CD4-positive, alpha-beta T cell treated with Interleukin-6 at 100 ng/mL for 8 hours (primary cell): ENCODE results near the gene DNAJC10.
"Not testable (repeated sequence)": the region's sequence is repeated elsewhere in the genome, so short reads cannot be mapped to it uniquely, and the experiment has no call there.

Experiments
- DNase-seq: peaks from one replicate; pipeline ENCODE4 v3.0.0-alpha.2; 2020; ENCODE audit warnings: mixed read lengths, low spot score

The DNAJC10 gene

DNA sequence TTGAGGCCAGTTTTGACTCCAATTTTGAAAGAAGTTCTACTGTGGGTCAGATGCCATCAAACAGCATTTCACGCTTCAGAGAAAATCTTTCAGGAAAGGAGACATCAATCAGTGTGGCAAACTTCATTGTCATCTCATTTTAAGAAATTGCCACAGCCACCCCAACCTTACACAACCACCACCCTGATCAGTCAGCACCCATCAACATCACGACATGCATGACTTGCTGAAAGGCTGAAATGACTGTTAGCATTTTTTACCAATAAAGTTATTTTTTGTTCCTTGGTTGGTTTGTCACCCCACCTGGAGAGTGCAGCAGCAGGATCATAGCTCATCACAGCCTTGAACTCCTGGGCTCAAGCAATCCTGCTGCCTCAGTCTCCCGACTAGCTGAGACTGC, 10.4 kb downstream of the DNAJC10 start:
- DNase-seq = no peak

DNA sequence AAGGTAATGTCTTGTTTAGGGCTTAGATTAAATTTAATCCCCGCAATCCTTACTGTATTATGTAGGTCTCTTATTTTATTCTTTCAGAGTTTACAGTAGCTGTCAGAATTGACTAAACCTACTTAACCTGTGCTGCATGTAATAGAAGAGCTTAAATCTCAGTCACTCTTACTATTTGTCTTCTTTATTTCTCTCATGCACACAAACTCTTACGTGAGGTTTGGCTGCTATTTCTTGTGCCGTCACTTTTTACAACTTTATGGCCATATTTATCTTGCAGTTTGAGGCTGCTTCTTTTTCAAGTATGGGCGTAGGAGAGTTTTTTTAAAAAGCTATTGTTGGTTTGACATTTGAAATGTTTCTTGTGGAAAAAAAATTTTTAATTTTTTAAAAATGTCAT, 12.0 kb downstream of the DNAJC10 start:
- no peak for DNase-seq

DNA sequence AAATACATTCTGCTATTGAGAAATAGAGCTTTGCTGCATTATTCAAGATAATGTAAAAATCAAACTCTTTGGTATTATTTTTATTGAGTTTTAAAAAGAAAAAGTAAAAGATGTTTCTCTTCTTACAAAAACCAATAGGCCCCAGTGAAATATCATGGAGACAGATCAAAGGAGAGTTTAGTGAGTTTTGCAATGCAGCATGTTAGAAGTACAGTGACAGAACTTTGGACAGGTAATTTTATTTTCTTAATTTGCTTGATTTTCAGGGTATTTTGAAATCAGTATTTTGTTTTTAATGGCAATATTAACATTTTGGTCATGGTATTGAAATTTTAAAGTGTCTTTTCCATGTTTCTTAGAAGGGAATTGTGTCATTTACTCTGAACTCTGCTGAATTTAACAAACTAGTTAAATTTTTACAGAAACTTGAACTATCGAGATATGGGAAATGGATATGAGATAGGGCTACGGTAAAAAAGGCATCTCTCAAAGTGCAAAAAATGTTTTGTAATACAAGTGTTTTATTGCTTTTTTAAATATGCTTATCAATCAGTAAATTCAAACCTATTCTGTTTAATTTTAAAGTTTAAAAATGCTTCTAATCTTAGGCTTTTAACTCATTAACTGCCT, 13.8 kb downstream of the DNAJC10 start:
- no peak for DNase-seq

DNA sequence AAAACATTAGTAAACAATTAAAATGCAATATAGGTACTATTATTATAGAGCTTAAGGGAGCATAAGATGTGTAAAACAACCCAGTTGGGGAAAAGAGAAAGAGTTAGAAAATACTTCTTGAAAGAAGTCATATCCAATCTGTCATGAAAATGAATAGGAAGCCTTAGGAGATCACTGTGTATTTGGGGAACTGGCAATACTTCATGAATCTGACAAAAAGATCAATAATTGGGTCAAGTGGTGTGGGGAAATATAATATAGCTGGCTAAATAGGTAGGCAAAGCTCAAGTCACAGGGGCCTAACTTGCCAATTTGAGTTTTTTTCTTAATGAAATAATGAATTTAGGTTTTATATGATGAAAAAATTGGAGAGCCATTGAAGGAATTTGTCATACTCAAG, 14.4 kb downstream of the DNAJC10 start:
- DNase-seq = no peak

DNA sequence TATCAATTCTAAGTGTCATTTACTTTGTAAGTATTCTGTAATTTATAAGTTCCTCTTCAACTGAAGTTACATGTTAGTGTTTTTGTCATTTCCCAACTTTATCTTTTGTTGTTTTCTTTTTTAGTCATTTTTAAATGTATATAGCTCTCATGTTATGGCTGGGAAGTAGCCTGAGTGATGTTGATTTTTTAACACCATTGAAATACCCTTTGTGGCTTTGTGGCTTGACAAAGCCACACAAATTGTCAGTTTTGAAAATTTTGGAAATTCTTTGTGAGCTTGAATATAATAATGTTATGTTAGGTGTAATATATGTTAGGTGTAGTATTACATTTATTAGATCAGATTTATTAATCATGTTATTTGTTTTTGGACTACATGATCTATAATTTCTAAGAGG, 16.7 kb downstream of the DNAJC10 start:
- DNase-seq = no peak

DNA sequence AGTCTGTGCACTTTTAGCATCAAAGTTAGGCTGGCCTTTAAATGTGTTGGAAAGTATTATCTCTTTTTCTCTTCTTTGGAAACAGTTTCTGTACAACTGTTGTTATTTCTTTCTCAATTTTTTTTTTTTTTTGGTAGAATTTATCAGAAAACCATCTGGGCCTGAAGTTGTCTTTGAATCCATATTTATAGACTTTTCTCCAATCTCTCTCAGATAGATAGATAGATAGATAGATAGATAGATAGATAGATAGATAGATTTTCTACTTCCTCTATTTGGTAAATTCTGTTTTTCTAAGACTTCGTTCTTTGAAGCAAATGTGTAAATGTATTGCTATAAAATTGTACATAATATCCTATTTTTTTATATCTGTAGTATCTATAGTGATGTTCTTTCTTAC, 17.5 kb downstream of the DNAJC10 start:
- no peak for DNase-seq

DNA sequence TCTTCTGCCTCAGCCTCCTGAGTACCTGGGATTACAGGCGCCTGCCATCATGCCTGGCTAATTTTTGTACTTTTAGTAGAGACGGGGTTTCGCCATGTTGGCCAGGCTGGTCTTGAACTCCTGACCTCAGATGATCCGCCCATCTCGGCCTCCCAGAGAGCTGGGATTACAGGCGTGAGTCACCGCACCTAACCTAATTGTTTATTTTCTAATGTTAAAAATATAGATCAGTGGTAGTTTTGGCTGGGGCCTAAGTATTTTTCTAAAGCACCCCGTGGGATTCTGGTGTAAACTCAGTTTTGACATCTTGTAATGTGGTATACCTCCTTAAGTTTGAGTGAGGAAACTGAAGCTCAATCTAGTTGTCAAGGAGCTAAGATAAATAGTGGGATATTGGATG, 20.8 kb downstream of the DNAJC10 start:
- not testable (repeated sequence) for DNase-seq

DNA sequence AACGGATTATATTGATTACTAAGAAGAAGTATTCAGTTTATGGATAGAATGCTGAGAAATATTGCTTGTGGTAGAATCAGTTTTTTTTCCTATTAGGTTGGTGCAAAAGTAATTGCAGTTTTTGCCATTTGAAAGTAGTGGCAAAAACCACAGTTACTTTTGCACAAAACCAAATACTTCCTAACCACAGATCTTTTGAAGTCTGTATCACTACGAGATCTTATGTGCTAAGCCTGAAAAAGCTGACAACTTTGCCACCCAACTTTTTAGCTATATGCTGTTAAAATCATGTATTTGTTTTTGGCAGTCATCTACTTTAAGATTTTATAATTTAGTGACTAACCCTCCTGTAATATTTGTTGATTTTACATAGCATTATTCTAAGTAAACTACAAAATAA, 24.6 kb downstream of the DNAJC10 start:
- no peak for DNase-seq

DNA sequence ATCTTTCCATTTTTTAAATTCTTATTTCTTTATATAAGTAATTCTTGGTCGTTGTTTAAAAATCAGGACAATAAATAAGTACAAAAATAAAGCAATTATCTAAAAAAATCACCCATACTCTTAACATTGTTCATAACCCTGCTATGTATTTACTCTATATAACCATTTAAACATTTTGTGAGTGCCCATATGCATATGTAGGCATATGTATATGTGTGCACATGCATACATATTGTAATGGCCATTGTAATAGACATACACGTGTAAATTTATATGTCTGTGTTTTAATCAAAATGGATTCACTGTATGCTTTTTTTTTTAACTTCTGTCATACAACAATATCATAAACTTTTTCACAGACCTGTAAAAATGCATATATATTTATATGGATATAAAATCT, 25.6 kb downstream of the DNAJC10 start:
- no peak for DNase-seq

DNA sequence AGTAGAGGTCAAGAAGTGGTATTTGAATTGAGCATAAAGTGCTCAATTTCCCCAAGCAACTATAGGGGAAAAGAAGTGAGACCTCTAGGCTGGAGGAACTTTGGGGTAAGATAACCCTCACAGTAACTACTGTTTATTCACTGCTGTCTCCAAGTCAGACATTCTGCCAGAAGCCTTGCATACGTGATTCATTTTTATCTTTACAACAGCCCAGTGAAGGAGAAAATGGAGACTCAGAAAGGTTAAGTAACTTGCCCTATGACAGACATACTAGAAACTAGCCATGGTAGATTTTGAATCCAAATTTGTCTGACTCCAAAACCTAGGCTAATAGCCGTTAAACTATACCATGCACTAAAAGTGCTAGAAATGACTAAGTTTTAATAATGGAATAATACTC, 28.4 kb downstream of the DNAJC10 start:
- no peak for DNase-seq

DNA sequence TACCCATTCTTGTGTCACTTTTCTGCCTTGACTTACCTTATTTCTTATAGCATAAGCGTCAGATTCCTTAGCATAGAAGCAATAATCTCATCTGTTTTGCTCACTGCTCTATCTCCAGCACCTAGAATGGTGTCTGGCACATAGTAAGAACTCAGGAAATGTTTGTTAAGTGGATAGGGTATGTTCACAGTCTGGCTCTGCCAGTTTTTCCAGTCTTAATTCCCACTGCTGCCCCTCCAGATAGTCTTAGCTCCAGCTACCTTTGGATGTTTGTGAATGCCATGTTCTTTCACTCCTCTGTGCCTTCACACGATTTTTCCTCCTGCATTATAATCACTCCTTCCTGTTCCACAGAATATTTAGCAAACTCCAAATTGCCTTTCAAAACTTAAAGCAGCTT, 29.0 kb downstream of the DNAJC10 start:
- DNase-seq = no peak

DNA sequence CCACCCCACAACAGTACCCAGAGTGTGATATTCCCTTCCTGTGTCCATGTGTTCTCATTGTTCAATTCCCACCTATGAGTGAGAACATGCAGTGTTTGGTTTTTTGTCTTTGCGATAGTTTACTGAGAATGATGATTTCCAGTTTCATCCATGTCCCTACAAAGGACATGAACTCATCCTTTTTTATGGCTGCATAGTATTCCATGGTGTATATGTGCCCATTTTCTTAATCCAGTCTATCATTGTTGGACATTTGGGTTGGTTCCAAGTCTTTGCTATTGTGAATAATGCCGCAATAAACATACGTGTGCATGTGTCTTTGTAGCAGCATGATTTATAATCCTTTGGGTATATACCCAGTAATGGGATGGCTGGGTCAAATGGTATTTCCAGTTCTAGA, 29.8 kb downstream of the DNAJC10 start:
- DNase-seq = not testable (repeated sequence)

DNA sequence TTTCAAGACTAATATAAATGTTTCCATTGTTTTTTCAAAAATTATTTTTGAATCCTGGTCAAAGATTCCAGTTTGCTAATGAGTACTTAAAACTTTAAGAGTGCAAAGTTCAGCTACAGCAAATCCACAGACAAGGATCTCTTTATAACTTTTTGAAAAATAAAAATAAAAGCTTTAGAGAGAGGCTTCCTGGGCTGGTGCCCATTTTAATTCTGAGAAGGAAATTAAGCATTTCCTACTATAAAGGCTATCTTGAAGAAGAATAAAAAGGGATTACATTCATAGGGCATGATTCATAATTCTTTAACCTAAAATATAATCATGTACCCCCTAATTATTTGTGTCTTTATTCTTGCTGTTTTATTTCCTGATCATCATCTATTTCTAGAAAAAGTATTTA, 38.2 kb downstream of the DNAJC10 start:
- DNase-seq = no peak

DNA sequence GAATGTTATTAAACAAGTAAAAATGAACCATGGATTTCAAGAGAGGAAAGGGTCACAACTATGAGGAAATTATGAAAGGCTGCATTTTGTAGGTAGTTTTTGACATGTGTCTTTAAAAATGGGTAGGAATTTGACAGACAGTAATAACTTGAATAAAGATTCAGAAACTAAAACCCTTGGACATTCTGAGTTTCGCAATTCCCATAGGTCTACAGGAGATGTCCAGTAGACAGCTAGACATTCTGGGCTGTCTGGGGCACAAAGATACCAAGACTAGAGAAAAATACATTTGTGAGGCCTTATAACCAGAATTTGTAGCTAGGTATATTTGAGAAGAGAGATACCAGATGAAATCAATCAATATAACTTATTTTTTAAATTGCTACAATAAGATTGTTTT, 42.3 kb downstream of the DNAJC10 start:
- DNase-seq = no peak

DNA sequence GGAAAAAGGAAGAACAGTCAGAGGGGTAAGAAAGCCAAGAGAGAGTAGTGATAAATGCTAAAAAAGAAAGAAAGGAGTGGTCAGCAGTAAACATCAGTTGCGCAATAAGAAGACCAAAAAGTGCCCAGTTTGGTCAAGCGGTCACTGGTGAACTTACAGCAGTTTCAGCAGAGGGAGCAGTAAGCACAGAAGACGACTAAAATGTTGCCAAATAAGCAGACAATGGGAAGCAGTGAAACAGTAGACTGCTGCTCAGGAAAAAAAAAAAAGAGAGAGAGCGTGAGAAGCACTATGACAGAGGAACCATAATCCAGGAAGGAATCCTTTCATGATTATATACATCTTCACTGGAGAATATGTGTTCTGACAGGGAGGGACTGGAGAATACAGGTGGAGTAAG, 45.8 kb downstream of the DNAJC10 start:
- DNase-seq = no peak

DNA sequence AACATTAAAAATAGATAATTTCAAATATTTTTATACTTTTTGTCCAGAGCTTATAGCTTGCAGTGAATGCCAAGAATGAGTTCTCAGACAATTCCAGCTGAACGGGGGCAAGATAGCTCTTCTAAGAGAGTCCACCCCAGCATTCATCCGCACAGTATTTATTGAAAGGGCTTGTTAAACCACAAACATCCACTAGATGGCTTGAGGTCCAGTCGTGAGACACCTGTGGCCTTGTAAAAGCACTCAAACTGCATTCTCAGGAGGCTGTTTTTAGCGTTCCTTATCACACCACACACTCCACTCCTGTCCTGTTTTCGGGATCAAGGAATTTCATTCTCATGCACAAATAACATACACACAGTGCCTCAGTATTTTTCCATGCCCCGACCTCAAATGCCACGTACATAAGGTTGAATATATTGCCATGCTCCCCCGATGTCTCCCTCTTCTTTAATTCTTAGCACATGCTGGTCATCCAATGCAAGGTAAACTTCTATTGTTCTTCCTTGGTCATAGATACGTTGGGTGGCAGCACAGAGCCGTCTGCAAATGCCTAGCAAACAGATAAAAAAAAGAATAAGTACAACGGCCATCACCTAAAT, 47.4 kb downstream of the DNAJC10 start:
- no peak for DNase-seq

DNA sequence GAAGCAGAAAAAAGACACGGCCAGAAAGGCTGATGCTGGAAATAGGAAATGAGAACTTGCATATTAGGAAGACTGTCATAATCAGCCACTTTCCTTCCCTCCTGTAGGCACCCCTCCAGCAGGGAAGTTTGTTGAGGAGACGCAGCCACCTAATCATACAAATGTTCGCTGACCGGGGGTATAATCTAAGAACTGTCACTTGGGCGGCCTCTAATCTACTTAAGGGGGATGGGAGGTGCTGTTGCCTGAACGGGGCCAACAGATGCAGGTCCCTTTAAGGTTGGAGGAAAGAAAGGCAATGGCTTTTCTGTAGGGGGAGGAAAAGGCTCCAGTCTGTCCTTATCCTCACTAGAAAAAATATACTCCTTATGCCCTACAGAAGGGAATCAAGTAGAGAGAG, 50.6 kb downstream of the DNAJC10 start:
- no peak for DNase-seq

DNA sequence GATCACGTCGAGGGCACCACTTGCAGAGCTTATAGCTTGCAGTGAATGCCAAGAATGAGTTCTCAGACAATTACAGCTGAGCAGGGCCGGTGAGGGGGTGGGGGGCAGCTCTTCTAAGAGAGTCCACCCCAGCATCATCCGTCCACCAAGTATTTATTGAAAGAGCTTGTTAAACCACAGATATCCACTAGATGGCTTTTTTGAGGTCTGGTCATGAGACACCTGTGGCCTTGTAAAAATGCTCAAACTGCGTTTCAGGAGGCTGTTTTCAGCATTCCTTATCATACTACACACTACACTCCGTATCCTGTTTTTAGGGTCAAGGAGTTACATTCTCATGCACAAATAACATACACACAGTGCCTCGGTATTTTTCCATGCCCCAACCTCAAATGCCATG, 51.5 kb downstream of the DNAJC10 start:
- no peak for DNase-seq

DNA sequence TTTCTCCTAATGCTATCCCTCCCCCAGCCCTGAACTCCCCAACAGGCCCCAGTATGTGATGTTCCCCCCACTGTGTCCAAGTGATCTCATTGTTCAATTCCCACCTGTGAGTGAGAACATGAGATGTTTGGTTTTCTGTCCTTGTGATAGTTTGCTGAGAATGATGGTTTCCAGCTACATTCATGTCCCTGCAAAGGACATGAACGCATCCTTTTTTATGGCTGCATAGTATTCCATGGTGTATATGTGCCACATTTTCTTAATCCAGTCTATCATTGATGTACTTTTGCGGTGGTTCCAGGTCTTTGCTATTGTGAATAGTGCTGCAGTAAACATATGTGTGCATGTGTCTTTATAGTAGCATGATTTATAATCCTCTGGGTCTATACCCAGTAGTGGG, 52.9 kb downstream of the DNAJC10 start:
- not testable (repeated sequence) for DNase-seq

DNA sequence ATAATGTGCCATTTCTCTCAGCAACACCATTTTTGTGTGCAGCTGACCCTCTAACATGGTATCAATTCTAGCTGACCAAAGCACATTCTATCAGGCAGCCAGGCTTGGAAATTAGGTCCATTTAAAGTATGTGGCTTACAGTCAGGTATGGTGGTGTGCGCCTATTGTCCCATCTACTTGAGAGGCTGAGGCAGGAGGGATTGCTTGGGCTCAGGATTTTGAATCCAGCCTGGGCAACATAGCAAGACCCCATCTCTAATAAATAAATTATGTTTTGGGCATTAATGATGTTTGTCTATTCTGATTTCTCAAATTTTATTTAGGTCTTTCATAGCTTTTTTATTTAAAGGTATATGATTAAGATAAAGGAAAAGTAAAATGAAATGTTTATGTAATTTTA, 63.3 kb downstream of the DNAJC10 start:
- no peak for DNase-seq

DNA sequence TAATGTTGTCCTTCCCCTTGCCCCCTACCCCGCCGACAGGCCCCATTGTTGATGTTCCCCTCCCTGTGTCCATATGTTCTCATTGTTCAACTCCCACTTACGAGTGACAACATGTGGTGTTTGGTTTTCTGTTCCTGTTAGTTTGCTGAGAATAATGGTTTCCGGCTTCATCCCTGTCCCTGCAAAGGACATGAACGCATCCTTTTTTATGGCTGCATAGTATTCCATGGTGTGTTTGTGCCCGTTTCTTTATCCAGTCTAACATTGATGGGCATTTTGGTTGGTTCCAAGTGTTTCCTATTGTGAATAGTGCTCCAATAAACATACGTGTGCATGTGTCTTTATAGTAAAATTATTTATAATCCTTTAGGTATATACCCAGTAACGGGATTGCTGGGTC, 65.0 kb downstream of the DNAJC10 start:
- not testable (repeated sequence) for DNase-seq

DNA sequence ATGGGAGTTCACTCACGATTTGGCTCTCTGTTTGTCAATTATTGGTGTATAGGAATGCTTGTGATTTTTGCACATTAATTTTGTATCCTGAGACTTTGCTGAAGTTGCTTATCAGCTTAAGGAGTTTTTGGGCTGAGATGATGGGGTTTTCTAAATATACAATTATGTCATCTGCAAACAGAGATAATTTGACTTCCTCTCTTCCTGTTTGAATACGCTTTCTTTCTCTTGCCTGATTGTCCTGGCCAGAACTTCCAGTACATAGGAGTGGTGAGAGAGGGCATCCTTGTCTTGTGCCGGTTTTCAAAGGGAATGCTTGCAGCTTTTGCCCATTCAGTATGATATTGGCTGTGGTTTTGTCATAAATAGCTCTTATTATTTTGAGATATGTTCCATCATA, 66.6 kb downstream of the DNAJC10 start:
- not testable (repeated sequence) for DNase-seq

DNA sequence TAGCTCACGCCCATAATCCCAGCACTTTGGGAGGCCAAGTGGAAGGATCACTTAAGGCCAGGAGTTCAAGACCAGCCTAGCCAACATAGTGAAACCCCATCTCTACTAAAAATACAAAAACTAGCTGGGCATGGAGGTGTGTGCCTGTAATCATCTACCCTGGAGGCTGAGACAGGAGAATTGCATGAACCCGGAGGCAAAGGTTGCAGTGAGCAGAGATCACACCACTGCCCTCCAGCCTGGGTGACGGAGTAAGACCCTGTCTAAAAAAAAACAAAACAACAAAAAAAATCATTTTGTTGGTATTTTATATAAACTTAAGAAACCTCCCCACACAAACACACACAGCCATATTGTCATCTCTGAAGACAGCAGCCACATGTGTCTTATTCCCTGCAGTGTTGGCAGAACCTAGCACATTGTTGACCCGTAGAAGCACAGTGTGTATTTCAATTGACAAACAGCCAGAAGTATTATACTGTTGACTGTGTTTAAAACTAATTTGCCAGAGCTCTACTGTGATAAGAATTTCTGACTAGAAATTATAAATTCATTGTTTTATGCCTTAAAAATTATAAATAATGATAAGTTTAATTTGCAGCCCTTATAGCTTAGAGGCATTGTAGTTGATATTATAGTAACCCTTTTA, 68.1 kb downstream of the DNAJC10 start:
- no peak for DNase-seq

DNA sequence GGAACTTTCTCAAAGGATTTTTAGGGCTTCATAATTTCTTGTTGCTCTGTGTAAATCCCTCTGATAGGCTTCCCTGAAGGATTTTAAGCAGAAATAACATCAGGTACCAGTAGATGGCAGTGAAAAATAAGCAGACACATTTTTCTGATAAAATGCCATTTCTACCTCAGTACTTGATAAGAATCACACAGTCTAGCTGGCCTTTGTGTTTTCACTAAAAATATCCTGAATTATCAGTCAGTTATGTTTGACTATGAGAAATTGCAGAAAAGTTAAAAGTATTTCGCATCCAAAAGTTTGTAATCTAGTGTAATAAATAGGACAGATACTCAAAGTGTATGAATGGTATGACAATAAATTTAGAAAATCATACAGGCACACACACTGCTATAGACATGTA, 68.7 kb downstream of the DNAJC10 start:
- DNase-seq = no peak
